Activated CD4-positive, alpha-beta memory T cell treated with anti-CD3 and anti-CD28 coated beads for 36 hours (primary cell): ENCODE results near the gene SFXN1. TPM values are rescaled to one million over a fixed set of nuclear protein-coding genes. Genes with fewer than 3 reads are reported as not detected.
A peak's percentile ranks its signal among the peaks of the same experiment; 100 is the strongest.
"Not testable (repeated sequence)": the region's sequence is repeated elsewhere in the genome, so short reads cannot be mapped to it uniquely, and the experiment has no call there.

ENCODE experiments used
- CTCF ChIA-PET: fragments of 350-600 bp; sonication (Branson Sonifier 250); formaldehyde crosslinking; loops from one replicate; lab custom pipeline; 2021; ENCODE audit warnings: antibody characterized with exemption, inconsistent platforms; lab: Charles Lee
- POLR2A ChIA-PET: fragments of 350-600 bp; sonication (Branson Sonifier 250); formaldehyde crosslinking; loops from one replicate; lab custom pipeline; 2021; ENCODE audit warnings: antibody characterized with exemption; lab: Charles Lee
- DNase-seq: peaks from one replicate; pipeline ENCODE4 v3.0.0-alpha.2; 2020
- H3K27ac Mint-ChIP-seq: one replicate; pipeline ENCODE4 v1.8.0; 2021; ENCODE audit warnings: mixed read lengths
- H3K27me3 Mint-ChIP-seq: one replicate; pipeline ENCODE4 v1.8.0; 2021; ENCODE audit warnings: mixed read lengths
- H3K36me3 Mint-ChIP-seq: one replicate; pipeline ENCODE4 v1.8.0; 2021; ENCODE audit warnings: mixed read lengths
- H3K4me1 Mint-ChIP-seq: one replicate; pipeline ENCODE4 v1.8.0; 2021; ENCODE audit warnings: low read depth, mixed read lengths
- H3K4me3 Mint-ChIP-seq: one replicate; pipeline ENCODE4 v1.8.0; 2021; ENCODE audit warnings: mild to moderate bottlenecking, mixed read lengths
- H3K9me3 Mint-ChIP-seq: one replicate; pipeline ENCODE4 v1.8.0; 2021; ENCODE audit warnings: mixed read lengths
- intact Hi-C: fragments of 100-400 bp; cut with micrococcal nuclease; formaldehyde crosslinking; loops from one replicate; pipeline ENCODE4 v1.15.1; 2023
- total RNA-seq, 2 experiments: library from RNA; stranded (reverse); gene quantifications; one replicate each; pipeline ENCODE4 v1.2.3, GENCODE V29; 2021

SFXN1 gene
- total RNA-seq, 2 experiments from 2014 or later, result 298 to 300 TPM

GRCh38 chr5:175520873-175521272 is 42.5 kb downstream of the SFXN1 start:
- CTCF ChIA-PET, result interaction anchor here (0.6 to 2.3 kb wide), 4 partner anchors 13 to 133 kb away, joined by 3 to 21 read pairs (median 4); no protein-coding TSS in a partner anchor
- POLR2A ChIA-PET, result interaction anchor here (0.7 to 1.8 kb wide), 10 partner anchors 9 to 187 kb away, joined by 3 to 10 read pairs (median 5); partner anchors contain the start of gene SFXN1
- peak overlapping the region; percentile 65 for H3K4me3 Mint-ChIP-seq
- DNase-seq, result no peak
- no peaks in the 10 kb centered on the region for H3K27me3 Mint-ChIP-seq
- H3K4me1 Mint-ChIP-seq, result peaks cover 91% of the 10 kb centered on the region
- peaks cover 76% of the 10 kb centered on the region for H3K36me3 Mint-ChIP-seq
- intact Hi-C loops, result loop anchor here (1.0 kb wide), 5 partner anchors 27 to 301 kb away; no protein-coding TSS in a partner anchor
- peak overlapping the region; percentile 100 for H3K27ac Mint-ChIP-seq
- peaks cover 14% of the 10 kb centered on the region for H3K9me3 Mint-ChIP-seq

- H3K4me3 Mint-ChIP-seq, result peak overlapping the region; percentile 65
- intact Hi-C loops, result loop anchor here (1.0 kb wide), 4 partner anchors 41 to 301 kb away; no protein-coding TSS in a partner anchor
- ChIA-PET POLR2A (interaction anchor here (0.7 to 1.8 kb wide), 10 partner anchors 9 to 187 kb away, joined by 3 to 10 read pairs (median 5); partner anchors contain the start of gene SFXN1), CTCF (interaction anchor here (0.6 to 2.3 kb wide), 5 partner anchors 13 to 133 kb away, joined by 3 to 21 read pairs (median 4); no protein-coding TSS in a partner anchor)
- peaks cover 74% of the 10 kb centered on the region for H3K36me3 Mint-ChIP-seq
- H3K27me3 Mint-ChIP-seq, result no peaks in the 10 kb centered on the region
- peaks cover 91% of the 10 kb centered on the region for H3K4me1 Mint-ChIP-seq
- DNase-seq, result peak; percentile 68
- H3K27ac Mint-ChIP-seq, result peak overlapping the region; percentile 100
- H3K9me3 Mint-ChIP-seq, result peaks cover 14% of the 10 kb centered on the region
Measured at GRCh38 chr5:175521313-175521833, 43.0 kb downstream of the SFXN1 start.

- intact Hi-C loops, result no loop called here
- Mint-ChIP-seq H3K4me3 (peak overlapping the region; percentile 70), H3K9me3 (peaks cover 13% of the 10 kb centered on the region), H3K4me1 (peaks cover 84% of the 10 kb centered on the region), H3K36me3 (peaks cover 70% of the 10 kb centered on the region), H3K27ac (peak overlapping the region; percentile 100), H3K27me3 (no peaks in the 10 kb centered on the region)
- CTCF ChIA-PET, result interaction anchor here (1.3 to 3.8 kb wide), 3 partner anchors 9 to 195 kb away, joined by 3 to 41 read pairs (median 4); no protein-coding TSS in a partner anchor
- POLR2A ChIA-PET, result interaction anchor here (1.7 kb wide), 1 partner anchor 43 kb away, joined by 5 read pairs; no protein-coding TSS in a partner anchor
- no peak for DNase-seq
Measured at GRCh38 chr5:175523292-175523691, 44.9 kb downstream of the SFXN1 start.

GRCh38 chr5:175524211-175524610 is 45.9 kb downstream of the SFXN1 start:
- H3K27me3 Mint-ChIP-seq, result no peaks in the 10 kb centered on the region
- H3K4me3 Mint-ChIP-seq, result peak overlapping the region; percentile 50
- DNase-seq, result no peak
- peaks cover 80% of the 10 kb centered on the region for H3K4me1 Mint-ChIP-seq
- ChIA-PET POLR2A (no interaction called here), CTCF (interaction anchor here (1.3 to 3.8 kb wide), 3 partner anchors 11 to 195 kb away, joined by 3 to 41 read pairs (median 4); no protein-coding TSS in a partner anchor)
- peak overlapping the region; percentile 75 for H3K27ac Mint-ChIP-seq
- H3K36me3 Mint-ChIP-seq, result peaks cover 65% of the 10 kb centered on the region
- H3K9me3 Mint-ChIP-seq, result peaks cover 3% of the 10 kb centered on the region
- intact Hi-C loops, result no loop called here

- H3K27me3 Mint-ChIP-seq, result no peaks in the 10 kb centered on the region
- H3K4me1 Mint-ChIP-seq, result peaks cover 69% of the 10 kb centered on the region
- no peak overlapping the region for H3K4me3 Mint-ChIP-seq
- peaks cover 63% of the 10 kb centered on the region for H3K36me3 Mint-ChIP-seq
- no peak for DNase-seq
- intact Hi-C loops, result no loop called here
- ChIA-PET CTCF (interaction anchor here (0.7 to 3.8 kb wide), 3 partner anchors 8 to 204 kb away, joined by 3 to 41 read pairs (median 6); no protein-coding TSS in a partner anchor), POLR2A (interaction anchor here (2.0 kb wide), 1 partner anchor 9 kb away, joined by 7 read pairs; no protein-coding TSS in a partner anchor)
- H3K27ac Mint-ChIP-seq, result peak overlapping the region; percentile 77
- no peaks in the 10 kb centered on the region for H3K9me3 Mint-ChIP-seq
Measured at GRCh38 chr5:175526691-175527090, 48.3 kb downstream of the SFXN1 start.

- CTCF ChIA-PET, result interaction anchor here (1.8 to 11.8 kb wide), 5 partner anchors 122 to 197 kb away, joined by 5 to 273 read pairs (median 69); no protein-coding TSS in a partner anchor
Measured at GRCh38 chr5:175531361-175531760, 53.0 kb downstream of the SFXN1 start.

GRCh38 chr5:175534070-175534932 is 55.9 kb downstream of the SFXN1 start:
- ChIA-PET POLR2A (interaction anchor here (0.5 to 1.3 kb wide), 6 partner anchors 124 to 185 kb away, joined by 3 to 4 read pairs (median 3); no protein-coding TSS in a partner anchor), CTCF (interaction anchor here (0.5 to 11.8 kb wide), 61 partner anchors 8 to 942 kb away, joined by 3 to 273 read pairs (median 6); partner anchors contain the start of gene SFXN1)
- peak overlapping the region; percentile 56 for H3K27ac Mint-ChIP-seq
- no peaks in the 10 kb centered on the region for H3K27me3 Mint-ChIP-seq
- H3K36me3 Mint-ChIP-seq, result peaks cover 19% of the 10 kb centered on the region
- peak overlapping the region; percentile 52 for H3K4me3 Mint-ChIP-seq
- peak; percentile 91 for DNase-seq
- no peaks in the 10 kb centered on the region for H3K9me3 Mint-ChIP-seq
- H3K4me1 Mint-ChIP-seq, result peaks cover 44% of the 10 kb centered on the region
- intact Hi-C loops, result loop anchor here (1.0 to 2.0 kb wide), 3 partner anchors 34 to 184 kb away; no protein-coding TSS in a partner anchor

More at GRCh38 chr5:175531361-175531760, 53.0 kb downstream of the SFXN1 start:
- Mint-ChIP-seq H3K36me3 (peaks cover 37% of the 10 kb centered on the region), H3K4me3 (no peak overlapping the region), H3K4me1 (peaks cover 56% of the 10 kb centered on the region), H3K9me3 (no peaks in the 10 kb centered on the region), H3K27ac (peak overlapping the region; percentile 64), H3K27me3 (no peaks in the 10 kb centered on the region)
- POLR2A ChIA-PET, result no interaction called here
- no peak for DNase-seq
- intact Hi-C loops, result no loop called here

GRCh38 chr5:175535331-175535730 is 57.0 kb downstream of the SFXN1 start:
- not testable (repeated sequence) for H3K4me3 Mint-ChIP-seq, DNase-seq, H3K9me3 Mint-ChIP-seq, H3K27me3 Mint-ChIP-seq, H3K27ac Mint-ChIP-seq
- H3K36me3 Mint-ChIP-seq, result peaks cover 13% of the 10 kb centered on the region
- ChIA-PET CTCF (interaction anchor here (1.2 to 11.8 kb wide), 18 partner anchors 10 to 635 kb away, joined by 3 to 273 read pairs (median 12); no protein-coding TSS in a partner anchor), POLR2A (interaction anchor here (1.3 kb wide), 1 partner anchor 123 kb away, joined by 3 read pairs; no protein-coding TSS in a partner anchor)
- intact Hi-C loops, result loop anchor here (2.0 kb wide), 1 partner anchor 183 kb away; no protein-coding TSS in a partner anchor
- peaks cover 38% of the 10 kb centered on the region for H3K4me1 Mint-ChIP-seq

GRCh38 chr5:175535796-175536195 is 57.4 kb downstream of the SFXN1 start:
- H3K9me3 Mint-ChIP-seq, result no peaks in the 10 kb centered on the region
- H3K36me3 Mint-ChIP-seq, result peaks cover 11% of the 10 kb centered on the region
- H3K4me1 Mint-ChIP-seq, result peaks cover 36% of the 10 kb centered on the region
- no peaks in the 10 kb centered on the region for H3K27me3 Mint-ChIP-seq
- ChIA-PET CTCF (interaction anchor here (1.4 to 11.8 kb wide), 7 partner anchors 11 to 193 kb away, joined by 4 to 273 read pairs (median 46); no protein-coding TSS in a partner anchor), POLR2A (no interaction called here)
- intact Hi-C loops, result loop anchor here (2.0 kb wide), 1 partner anchor 183 kb away; no protein-coding TSS in a partner anchor
- DNase-seq, result no peak
- no peak overlapping the region for H3K27ac Mint-ChIP-seq
- H3K4me3 Mint-ChIP-seq, result no peak overlapping the region

- no peak overlapping the region for H3K4me3 Mint-ChIP-seq
- intact Hi-C loops, result no loop called here
- no peaks in the 10 kb centered on the region for H3K36me3 Mint-ChIP-seq
- H3K27ac Mint-ChIP-seq, result no peak overlapping the region
- POLR2A ChIA-PET, result no interaction called here
- peaks cover 36% of the 10 kb centered on the region for H3K4me1 Mint-ChIP-seq
- no peak for DNase-seq
- CTCF ChIA-PET, result interaction anchor here (1.2 to 11.8 kb wide), 5 partner anchors 158 to 191 kb away, joined by 3 to 179 read pairs (median 5); no protein-coding TSS in a partner anchor
- H3K9me3 Mint-ChIP-seq, result no peaks in the 10 kb centered on the region
- no peaks in the 10 kb centered on the region for H3K27me3 Mint-ChIP-seq
Measured at GRCh38 chr5:175538576-175538975, 60.2 kb downstream of the SFXN1 start.

GRCh38 chr5:175539936-175540335 is 61.6 kb downstream of the SFXN1 start:
- Mint-ChIP-seq H3K27ac (no peak overlapping the region), H3K4me3 (no peak overlapping the region), H3K27me3 (no peaks in the 10 kb centered on the region), H3K9me3 (no peaks in the 10 kb centered on the region), H3K4me1 (peaks cover 26% of the 10 kb centered on the region), H3K36me3 (no peaks in the 10 kb centered on the region)
- ChIA-PET CTCF (interaction anchor here (1.1 to 11.8 kb wide), 3 partner anchors 179 to 190 kb away, joined by 3 to 179 read pairs (median 7); no protein-coding TSS in a partner anchor), POLR2A (no interaction called here)
- DNase-seq, result no peak
- intact Hi-C loops, result no loop called here
